Upper lobe of left lung (tissue), 4 donors: ENCODE measurements around the gene NVL.

Source experiments
- CTCF ChIP-seq, 6 experiments: fragments of 450-650 bp in 4 of 6; fragments of 200-600 bp in 2 of 6; sonication (generic) in 2 of 6; IDR thresholded peaks; one replicate each; pipeline ENCODE4 v1.5.1; 2016 to 2019; ENCODE audit warnings: antibody characterized with exemption in 6 of 6
- EP300 ChIP-seq, 4 donors: sonication (generic); formaldehyde crosslinking; IDR thresholded peaks; one replicate each; pipeline ENCODE4 v1.5.1; 2017; ENCODE audit warnings: antibody characterized with exemption in 4 of 4, control low read depth in 2 of 4
- POLR2A ChIP-seq, 4 donors: fragments of 450-650 bp; IDR thresholded peaks; one replicate each; pipeline ENCODE4 v1.5.1; 2016 to 2017; ENCODE audit warnings: antibody characterized with exemption in 4 of 4, mild to moderate bottlenecking in 2 of 4
- POLR2AphosphoS5 ChIP-seq, 2 donors: sonication (generic); formaldehyde crosslinking; IDR thresholded peaks; one replicate each; pipeline ENCODE4 v1.5.1; 2017; ENCODE audit warnings: antibody characterized with exemption in 2 of 2

- TF ChIP-seq EP300 (IDR thresholded peaks at IDR 0.05) (no peak), CTCF (IDR thresholded peaks at IDR 0.05) (no peak), POLR2AphosphoS5 (IDR thresholded peaks at IDR 0.05) (no peak), POLR2A (IDR thresholded peaks at IDR 0.05) (no peak)
Measured at GRCh38 chr1:224193319-224193966, 136.5 kb downstream of the NVL start.
